IPS DF 4.7 (cell line): ENCODE measurements around the gene BCKDK.
"Not testable (repeated sequence)": the region's sequence is repeated elsewhere in the genome, so short reads cannot be mapped to it uniquely, and the experiment has no call there.

Experiments used
- DNase-seq: peaks from one replicate; pipeline ENCODE4 v3.0.0-alpha.2; 2013; ENCODE audit warnings: low spot score; ENCODE audit errors: extremely low read depth

BCKDK gene

DNA sequence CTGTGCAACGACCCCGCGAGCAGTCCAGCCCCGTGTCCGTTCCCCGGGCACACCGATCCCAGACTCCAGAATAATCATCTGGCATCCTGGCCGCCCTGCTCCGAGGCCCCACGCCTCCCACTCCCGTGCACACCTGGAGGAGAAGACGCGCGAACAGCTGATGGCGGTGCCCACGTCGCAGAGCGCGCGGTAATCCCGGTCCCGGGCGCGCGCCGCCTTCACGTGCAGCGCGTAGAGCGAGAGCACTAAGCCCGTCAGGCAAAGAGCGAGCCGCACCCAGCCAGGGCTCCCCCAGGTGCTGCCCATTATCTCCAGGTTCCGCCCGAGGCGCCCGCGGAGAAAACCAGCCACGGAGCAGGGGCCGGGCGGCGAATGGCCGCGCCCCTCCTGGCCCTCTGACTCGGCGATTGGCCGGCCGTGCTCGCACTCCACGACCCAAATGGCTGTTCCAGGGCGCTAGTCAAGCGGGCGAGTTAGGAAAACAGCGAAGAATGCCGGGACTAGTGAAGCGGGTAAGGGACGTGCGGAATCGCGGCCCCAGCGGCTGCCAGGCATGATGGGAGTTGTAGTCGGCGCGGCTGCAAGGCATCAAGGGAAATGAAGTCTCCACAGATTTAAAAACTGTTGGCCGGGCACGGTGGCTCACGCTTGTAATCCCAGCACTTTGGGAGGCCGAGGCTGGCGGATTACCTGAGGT is 13.6 kb upstream of the BCKDK start, which contains the start of gene VKORC1:
Gene VKORC1 (minus strand): TSS at position 374 of the 697 bp plus-strand sequence. CDS start 68 bp downstream, at position 306.
- no peak for DNase-seq

DNA sequence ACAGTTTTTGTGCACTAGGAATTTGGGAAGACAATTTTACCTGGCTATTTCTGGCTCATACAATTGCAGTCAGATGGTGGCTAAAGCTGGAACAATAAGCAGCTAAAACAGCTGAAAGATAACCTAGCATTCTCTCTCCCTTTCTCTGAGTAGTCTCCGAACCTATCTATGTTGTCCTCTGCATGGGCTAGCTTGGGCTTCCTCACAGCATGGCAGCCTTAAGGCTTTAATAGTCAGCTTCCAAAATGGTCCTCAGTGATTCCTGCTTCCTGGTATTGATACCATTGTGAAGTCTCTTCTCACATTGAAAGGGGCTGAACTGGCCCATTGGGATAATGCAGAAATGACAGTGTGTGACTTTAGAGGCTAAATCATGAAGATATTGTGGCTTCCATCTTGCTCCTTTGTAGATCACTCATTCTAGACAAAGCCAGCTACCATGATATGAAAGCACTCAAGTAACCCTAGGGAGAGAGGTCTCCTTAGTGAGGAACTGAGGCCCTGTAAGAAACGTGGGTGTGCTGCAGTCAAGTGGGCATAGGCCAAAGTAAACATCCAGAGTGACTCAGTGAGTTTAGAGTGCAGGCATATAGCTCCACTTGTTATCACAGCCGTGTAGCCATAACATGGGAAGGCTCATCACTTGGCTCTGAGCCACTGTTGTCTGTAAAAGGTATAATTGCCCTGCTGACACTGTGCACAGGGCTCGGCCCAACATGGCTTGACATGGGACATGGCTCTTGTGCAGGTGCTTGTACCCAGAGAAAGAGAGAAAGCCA is 8.1 kb upstream of the BCKDK start:
- no peak for DNase-seq

DNA sequence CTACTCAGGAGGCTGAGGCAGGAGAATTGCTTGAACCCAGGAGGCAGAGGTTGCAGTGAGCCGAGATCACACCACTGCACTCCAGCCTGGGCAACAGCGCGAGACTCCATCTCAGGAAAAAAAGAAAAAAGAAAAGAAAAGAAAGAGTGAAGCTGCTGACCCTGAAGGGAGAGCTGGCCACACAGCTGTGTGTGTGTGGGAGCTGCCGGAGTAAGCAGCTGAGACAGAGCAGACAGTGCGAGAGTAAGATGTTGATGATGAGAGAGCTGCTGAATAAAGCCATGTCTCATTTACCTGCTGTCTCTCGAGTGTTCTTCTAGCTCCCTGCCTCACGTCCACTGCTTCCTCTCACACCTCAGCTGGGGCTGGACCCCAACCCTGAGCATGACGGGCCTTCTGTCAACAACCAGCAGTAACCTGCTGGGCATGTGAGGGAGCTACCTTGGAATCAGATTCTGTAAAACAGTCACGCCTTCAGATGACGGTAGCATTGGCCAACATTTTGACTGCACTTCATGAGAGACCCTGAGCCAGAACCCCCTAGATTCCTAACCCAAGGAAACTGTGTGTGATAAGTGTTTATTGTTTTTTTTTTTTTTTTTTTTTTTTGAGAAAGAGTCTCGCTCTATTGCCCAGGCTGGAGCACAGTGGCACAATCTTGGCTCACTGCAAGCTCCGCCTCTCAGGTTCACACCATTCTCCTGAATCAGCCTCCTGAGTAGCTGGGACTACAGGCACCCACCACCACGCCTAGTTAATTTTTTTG is 7.1 kb upstream of the BCKDK start:
- not testable (repeated sequence) for DNase-seq

DNA sequence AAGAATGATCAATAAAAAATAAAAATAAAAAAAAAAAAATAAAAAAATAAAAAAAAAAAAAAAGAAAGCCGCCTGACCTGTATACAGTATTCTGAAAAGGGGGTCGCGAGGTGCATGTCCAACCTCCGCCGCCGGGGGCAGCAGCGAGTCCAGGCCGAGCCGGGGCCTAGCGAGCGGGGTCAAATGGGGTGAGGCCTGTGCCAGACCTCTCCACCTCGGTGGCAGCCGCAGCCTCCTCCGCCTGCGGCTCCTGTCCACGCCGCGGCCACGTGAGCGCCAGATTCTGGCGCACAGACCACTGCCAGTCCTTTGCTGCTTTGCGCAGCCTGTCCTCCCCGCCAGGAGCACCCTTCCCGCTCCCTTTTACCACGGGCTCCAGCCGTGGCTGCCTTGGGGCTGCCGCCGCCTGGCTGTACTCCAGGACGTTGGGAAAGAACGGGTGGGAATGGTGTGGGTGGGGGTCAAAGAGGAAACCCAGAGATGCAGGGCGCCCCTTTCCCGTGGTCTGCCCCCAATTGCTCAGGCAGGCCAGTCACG is 2.4 kb upstream of the BCKDK start:
- DNase-seq, result no peak

DNA sequence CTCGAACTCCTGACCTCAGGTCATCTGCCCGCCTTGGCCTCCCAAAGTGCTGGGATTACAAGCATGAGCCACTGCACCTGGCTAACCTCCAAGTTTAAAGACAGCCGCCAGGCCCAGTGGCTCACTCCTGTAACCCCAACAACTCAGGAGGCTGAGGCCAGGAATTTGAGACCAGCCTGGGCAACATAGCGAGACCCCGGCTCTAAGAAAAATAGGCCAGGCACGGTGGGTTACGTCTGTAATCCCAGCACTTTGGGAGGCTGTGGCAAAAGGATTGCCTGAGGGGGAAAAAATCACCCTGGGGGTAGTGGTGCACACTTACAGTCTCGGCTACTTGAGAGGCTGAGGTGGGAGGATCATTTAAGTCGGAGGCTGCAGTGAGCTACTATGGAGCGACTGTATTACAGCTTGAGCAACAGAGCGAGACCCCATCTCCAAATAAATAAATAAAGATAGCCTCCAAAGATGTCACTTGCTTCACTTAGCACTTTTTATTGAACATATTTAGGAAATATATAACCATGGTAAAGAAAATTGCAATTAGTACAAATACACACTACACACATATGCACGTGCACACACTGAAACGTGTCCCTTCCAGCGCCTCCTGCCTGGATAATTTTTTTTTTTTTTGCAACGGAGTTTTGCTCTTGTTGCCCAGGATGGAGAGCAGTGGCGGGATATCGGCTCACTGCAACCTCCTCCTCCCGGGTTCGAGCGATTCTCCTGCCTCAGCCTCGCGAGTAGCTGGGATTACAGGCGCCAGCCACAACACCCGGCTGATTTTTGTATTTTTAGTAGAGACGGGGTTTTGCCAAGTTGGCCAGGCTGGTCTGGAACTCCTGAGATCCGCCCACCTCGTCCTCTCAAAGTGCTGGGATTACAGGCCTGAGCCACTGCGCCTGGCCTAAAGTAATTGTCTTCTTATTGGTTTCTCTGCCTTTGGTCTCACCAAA is 1.4 kb upstream of the BCKDK start:
- no peak for DNase-seq

DNA sequence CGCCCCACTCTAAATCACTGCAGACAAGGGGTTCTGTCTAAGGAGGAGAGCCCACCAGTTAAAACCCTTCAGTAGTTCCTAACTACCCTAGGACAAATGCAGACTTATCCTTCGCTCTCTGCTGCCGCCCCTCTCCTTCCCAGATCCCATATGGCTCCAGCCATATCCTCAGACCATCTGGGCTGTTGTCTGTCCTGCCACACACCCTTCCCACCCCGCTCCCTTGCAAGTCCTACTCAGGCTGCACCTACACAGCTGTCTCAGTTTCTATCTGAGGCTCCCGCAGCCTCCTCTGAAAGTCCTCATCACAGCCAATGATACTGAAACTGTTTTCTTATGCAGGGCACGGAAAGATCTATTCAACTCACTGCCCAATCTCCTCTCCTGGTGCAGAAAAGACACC is 720 bp upstream of the BCKDK start:
- no peak for DNase-seq

DNA sequence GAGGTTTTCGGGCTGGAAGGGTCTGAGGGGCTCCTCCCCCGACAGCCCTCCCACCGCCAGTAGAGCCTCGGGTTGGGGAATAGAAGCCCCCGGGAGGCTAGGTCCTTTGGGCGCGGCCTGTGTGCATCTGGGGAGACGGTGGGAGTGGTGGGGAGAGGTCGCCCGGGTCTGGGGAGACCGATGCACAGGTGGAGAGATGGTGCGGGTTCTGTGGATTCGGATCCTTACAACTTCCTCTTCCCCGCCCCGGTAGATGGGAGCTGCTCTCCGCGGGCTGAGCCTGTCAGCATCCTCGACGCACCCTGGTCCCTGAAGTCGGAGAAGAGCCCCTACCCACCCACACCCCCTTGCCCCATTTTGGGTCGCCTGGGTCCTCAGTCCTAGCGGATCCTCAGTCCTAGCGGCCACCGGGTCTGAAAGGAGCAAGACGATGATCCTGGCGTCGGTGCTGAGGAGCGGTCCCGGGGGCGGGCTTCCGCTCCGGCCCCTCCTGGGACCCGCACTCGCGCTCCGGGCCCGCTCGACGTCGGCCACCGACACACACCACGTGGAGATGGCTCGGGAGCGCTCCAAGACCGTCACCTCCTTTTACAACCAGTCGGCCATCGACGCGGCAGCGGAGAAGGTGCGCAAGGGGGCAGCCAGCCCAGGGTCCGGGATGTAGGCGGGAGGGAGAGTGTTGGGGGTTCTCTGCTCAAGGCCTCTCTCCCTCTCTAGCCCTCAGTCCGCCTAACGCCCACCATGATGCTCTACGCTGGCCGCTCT is 790 bp downstream of the BCKDK start:
- DNase-seq, result no peak

DNA sequence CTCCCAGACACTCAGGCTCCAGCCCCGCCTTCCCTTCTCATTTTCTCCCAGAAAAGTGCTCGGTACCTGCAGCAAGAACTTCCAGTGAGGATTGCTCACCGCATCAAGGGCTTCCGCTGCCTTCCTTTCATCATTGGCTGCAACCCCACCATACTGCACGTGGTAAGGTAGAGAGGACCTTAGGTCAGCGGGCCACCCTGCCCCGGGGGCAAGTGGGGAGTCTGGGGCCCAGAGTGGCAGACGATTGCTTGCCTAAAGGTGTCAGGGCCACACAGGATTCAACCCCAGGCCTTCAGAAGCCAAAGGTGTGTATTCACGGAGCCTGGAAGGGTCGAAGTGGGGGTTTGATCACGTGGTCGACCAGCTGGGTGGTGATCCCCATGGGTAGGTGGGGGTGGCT is 1.4 kb downstream of the BCKDK start:
- DNase-seq, result no peak

DNA sequence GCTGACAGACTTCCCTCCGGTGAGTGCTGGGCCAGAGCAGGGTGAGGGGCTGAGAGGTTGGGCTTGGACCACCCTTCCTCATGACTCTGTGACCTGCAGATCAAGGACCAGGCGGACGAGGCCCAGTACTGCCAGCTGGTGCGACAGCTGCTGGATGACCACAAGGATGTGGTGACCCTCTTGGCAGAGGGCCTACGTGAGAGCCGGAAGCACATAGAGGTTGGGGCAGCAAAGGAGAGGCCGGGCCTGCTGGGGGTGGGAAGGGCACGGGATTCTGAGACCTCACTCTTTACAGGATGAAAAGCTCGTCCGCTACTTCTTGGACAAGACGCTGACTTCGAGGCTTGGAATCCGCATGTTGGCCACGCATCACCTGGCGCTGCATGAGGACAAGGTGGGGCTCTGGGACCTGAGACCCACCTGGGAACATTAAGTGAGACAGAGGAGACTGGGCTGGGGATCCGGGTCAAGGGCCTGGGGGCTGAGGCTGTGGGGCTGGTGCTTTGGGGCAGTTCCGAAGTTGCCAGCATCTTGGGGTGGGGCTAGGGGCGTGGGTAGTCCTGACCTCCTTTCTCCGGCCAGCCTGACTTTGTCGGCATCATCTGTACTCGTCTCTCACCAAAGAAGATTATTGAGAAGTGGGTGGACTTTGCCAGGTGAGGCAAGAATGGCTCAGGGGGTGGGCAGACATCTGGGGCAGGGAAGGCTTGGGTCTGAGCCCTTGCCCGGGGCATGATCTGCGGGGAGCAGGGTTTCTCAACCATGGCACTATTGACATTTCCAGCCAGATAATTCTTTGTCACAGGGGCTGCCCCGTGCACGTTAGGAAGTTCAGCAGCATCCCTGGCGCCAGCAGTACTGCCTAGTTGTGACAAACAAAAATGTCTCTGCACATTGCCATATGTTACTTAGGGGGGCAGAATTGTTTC is 2.2 kb downstream of the BCKDK start:
- DNase-seq, result no peak

DNA sequence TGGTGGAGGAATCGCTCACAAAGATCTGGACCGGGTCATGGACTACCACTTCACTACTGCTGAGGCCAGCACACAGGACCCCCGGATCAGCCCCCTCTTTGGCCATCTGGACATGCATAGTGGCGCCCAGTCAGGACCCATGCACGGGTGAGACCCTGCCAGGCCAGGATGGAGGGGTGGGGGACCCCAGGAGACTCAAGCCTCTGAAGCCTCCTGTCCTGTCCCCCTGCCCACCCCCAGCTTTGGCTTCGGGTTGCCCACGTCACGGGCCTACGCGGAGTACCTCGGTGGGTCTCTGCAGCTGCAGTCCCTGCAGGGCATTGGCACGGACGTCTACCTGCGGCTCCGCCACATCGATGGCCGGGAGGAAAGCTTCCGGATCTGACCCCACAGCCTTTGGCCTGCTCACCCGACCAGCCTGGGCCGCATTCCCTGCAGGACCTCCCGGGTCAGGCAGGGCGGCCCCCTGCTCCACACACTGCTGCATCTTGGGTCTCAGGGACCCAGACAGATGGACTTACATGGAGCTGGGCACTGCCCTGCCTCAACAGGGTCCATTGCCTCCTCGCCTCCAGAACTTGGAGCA is 3.8 kb downstream of the BCKDK start:
- no peak for DNase-seq

DNA sequence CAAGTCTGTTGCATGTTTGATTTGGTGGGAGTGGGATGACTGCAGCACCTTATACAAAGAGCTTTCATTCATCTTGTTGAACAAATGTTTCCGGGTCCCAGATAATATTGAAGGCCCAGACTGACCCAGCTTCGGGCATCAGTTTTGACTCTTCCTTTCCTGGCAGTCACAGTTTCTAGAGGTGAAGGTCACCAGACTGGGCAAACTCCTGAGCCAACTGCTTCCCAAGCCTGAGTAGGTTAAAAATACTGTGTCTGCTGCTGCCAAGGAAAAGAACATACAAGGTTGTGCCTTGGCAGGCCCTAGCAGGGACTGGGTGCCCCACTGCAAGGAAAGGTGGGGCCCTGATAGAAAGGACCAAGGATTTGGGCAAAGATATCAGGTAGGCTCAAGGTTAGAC is 4.5 kb downstream of the BCKDK start:
- DNase-seq, result no peak

DNA sequence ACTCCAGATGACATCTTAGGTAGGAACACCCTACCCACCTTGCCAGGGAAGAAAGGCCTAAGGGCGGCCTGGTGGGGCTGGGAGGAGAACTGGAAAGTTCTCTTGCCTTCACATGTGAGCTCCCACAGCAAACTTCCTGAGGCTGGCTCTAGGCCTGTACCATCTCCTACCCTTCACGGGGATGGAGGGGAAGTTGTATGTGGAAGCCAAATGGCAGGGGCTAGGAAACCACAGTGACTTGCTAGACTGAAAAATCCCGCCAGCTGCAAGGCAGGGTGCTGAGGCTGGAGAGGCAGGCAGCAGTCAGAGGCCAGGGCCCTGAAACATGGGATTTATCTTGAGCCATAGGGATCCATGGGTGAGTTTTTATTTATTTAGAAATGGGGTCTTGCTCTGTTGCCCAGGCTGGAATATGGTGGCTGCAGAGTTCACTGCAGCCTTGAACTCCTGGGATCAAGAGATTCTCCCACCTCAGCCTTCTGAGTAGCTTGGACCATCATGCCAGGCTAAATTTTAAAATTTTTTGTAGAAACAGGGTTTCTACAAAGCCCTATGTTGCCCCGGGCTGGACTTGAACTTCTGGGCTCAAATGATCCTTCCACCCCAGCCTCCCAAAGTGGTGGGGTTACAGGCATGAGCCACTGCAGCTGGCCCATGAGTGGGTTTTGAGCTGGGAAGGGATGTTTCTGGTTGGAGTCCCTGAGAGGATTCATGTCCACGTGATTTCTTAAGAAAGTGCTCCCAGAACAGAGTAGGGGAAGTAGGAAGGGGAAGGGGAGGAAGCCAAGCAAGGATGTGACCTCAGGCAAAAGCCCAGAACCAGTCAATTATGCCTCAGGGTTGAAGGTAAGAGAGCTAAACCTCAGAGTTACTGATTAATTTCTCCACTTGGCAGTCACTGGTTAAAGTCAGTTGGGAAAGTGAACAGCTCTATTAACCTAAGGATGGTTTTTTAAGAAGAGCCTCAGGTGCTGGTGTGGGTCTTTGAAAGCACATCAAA is 5.2 kb downstream of the BCKDK start:
- DNase-seq, result no peak

DNA sequence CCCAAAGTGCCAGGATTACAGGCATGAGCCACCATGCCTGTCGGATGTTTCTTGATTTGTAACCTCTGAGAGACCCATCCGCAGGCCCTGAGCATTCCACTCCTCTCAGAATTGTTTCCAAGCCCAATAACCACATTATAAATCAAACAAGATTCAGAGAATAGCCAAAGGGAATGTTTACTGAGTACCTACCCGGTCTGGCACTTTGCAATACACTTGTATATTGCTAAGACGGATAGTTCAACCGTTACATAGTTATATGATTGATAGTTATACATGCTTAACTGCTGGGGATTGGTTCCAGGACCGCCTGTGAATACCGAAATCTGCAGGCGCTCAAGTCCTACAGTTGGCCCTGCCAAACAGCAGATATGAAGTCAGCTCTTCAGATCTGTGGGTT is 6.3 kb downstream of the BCKDK start:
- DNase-seq, result no peak

DNA sequence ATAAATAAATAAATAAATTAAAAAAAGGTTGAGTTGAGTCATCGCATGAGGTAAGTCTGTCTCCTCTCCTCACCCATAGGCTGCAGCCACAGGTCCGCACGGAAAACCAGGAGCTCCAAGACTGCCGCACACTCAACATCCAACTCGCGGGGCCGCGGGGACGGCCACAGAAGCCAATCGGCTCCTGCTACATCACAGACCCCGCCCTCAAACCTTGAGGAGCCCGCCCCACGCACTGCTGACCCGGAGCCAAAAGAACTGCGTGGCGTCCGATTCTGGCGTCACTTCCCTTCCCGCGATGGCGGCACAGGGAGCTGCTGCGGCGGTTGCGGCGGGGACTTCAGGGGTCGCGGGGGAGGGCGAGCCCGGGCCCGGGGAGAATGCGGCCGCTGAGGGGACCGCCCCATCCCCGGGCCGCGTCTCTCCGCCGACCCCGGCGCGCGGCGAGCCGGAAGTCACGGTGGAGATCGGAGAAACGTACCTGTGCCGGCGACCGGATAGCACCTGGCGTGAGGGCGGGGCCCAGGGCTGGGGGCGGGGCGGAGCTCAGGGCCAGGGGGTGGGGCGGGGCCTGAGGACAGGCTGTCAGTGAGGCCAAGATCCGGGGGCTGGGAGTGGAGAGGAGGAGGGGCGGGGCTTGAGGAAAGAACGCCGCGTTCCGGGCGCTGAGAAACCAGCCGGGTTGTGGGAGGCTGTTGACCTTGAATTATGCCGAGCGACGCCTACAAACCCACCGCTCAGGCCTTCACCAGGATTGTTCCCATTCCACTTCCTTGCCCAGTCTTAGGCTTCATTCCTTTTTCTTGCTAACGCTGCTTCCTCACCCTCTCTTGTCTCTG is 9.4 kb downstream of the BCKDK start, which contains the start of gene KAT8:
Gene KAT8 (plus strand): TSS at position 281 of the 839 bp plus-strand sequence. CDS start 18 bp downstream, at position 299.
- no peak for DNase-seq

DNA sequence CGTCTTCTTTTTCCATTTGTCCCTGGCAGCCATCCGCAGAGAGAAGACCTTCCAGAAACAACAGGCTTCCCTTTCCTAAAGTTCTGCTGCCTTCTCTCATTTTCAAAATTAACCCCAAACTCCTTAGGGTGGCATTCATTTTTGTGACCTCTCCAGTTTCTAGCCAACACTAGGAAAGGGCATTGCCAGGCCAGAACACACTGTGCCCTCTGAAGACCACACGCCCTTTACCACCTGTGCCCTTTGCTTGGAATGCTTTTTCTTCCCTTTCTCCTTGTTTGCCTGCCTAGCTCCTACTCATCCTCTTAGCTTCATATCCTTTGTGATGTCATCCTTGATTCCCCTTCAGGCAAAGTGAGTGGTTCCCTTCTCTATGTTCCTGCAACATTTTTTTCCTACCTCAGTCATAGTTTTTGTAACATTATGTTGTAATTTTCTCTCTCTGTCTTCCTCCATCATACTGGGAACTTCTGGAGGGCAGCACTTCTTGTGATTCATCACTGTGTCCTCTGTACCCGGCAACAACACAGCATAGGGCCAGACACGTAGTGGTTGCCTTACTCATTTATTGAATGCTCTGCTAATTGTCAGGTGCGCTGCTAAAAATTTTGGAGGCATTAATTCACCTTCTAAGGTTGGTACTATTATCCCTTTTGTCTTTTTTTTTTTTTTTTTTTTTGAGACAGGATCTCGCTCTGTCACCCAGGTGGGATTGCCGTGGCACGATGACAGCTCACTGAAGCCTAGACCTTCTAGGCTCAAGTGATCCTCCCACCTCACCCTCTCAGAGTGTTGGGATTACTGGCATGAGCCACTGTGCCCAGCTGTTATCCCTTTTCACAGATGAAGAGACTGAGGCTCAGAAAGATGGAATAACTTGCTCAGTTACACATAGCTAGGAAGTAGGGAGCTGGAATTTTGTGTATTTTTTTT is 10.3 kb downstream of the BCKDK start:
- DNase-seq, result no peak
